ENCODE data around the gene SLC32A1. TPM values are rescaled to one million over a fixed set of nuclear protein-coding genes. Genes with fewer than 3 reads are reported as not detected.

Gene SLC32A1
- polyA plus RNA-seq, 4 donors, result 1.4 to 2.1 (median 1.7) TPM

GRCh38 chr20:38725148-38725901 lies 1.0 kb downstream of the SLC32A1 start:
- no peak for DNase-seq (ENCODE audit: low read depth in 4 of 4, low spot score in 3 of 4)

GRCh38 chr20:38725931-38726803 lies 1.9 kb downstream of the SLC32A1 start:
- DNase-seq (ENCODE audit: low read depth in 4 of 4, low spot score in 3 of 4), result no peak

DNA sequence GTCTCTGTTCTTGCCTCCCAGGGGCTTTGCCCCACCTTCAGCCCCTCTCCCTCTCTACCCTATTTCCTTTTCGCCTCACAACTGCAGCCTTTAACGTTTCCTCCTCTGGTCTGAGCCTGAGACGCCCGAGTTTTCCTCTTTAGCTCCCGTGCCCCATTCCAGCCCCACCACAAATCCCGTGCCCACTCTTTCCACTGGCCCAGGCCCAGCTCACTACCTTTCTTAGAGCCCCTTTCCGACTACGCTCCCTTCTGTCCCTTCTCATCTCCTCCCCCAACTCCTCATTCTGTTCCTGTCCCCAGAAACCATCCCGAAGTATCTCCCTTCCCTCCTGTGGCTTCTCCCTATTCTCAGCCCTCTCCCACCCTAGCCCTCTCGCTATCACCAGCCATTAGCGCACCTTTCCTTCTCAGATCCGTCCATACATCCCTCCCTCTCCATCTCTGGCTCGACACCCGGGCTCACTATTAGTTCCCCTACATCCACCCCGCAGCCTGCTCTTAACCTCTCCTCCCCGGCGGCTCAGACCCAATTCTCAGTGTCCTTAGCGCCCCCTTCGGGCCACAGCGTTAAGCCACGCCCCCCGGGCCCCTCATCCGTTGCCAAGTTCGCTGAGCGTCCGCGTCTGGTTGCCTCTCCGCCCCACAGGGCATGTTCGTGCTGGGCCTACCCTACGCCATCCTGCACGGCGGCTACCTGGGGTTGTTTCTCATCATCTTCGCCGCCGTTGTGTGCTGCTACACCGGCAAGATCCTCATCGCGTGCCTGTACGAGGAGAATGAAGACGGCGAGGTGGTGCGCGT lies 2.7 kb downstream of the SLC32A1 start:
- peak in 1 of 4 donors; percentile 54 for DNase-seq (ENCODE audit: low read depth in 4 of 4, low spot score in 3 of 4)

DNA sequence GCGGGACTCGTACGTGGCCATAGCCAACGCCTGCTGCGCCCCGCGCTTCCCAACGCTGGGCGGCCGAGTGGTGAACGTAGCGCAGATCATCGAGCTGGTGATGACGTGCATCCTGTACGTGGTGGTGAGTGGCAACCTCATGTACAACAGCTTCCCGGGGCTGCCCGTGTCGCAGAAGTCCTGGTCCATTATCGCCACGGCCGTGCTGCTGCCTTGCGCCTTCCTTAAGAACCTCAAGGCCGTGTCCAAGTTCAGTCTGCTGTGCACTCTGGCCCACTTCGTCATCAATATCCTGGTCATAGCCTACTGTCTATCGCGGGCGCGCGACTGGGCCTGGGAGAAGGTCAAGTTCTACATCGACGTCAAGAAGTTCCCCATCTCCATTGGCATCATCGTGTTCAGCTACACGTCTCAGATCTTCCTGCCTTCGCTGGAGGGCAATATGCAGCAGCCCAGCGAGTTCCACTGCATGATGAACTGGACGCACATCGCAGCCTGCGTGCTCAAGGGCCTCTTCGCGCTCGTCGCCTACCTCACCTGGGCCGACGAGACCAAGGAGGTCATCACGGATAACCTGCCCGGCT lies 3.4 kb downstream of the SLC32A1 start:
- DNase-seq (ENCODE audit: low read depth in 4 of 4, low spot score in 3 of 4), result no peak

GRCh38 chr20:38728191-38728781 lies 4.0 kb downstream of the SLC32A1 start:
- DNase-seq (ENCODE audit: low read depth in 4 of 4, low spot score in 3 of 4), result no peak

DNA sequence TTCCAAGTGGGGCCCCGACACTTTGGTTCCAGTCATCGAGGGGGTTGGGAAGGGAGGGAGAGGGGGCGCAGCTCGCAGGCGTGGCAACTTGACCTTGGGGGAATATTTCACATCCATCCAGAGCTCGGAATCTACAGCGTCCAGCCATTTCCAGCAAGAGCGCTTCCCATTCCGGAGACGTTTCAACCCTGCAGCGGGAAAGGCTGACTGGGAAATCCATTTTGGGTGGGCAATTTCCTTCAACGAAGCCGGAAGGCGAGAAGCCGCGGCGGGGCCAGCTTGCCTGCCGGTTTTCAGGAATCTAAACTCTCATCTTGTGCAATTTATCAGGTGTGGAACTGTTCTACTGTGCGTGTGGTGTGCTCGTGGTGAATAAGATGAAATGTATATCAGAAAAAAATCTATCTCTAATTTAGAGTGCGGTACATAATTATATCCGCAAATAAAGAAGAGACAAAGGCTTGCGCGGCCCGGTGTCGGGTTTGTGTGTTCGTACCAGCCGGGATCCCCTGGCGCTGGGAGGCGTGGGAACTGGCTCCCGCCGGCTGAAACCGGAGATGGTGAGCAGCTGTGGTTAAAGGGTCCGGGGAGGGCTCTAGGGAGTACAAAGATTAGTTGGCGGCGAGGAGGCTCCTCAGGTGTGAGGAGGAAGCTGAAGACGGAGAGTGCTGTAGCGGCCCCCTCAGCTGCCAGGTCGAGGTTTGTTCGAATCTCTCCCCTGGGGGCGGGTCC lies 4.8 kb downstream of the SLC32A1 start:
- DNase-seq (ENCODE audit: low read depth in 4 of 4, low spot score in 3 of 4), result no peak

DNA sequence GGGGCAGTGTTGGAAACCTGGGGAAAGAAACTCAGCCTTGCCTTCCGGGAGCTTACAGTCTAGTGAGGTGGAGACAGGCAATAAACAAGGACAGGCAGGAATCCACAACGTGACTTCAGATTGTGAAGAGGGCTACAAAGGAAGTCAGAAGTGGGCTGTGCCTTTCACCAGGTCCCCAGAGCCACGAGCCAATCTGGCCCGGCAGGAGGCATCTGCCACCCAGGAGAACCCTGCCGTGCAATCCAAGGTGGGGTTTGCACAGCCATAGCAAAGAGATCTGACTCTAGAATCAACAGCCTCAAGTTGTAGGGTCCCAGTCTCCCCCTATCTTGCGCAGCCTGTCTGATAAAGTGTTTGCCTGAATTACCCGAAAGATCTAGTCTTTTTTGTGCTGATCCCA lies 5.5 kb downstream of the SLC32A1 start:
- DNase-seq (ENCODE audit: low read depth in 4 of 4, low spot score in 3 of 4), result no peak

DNA sequence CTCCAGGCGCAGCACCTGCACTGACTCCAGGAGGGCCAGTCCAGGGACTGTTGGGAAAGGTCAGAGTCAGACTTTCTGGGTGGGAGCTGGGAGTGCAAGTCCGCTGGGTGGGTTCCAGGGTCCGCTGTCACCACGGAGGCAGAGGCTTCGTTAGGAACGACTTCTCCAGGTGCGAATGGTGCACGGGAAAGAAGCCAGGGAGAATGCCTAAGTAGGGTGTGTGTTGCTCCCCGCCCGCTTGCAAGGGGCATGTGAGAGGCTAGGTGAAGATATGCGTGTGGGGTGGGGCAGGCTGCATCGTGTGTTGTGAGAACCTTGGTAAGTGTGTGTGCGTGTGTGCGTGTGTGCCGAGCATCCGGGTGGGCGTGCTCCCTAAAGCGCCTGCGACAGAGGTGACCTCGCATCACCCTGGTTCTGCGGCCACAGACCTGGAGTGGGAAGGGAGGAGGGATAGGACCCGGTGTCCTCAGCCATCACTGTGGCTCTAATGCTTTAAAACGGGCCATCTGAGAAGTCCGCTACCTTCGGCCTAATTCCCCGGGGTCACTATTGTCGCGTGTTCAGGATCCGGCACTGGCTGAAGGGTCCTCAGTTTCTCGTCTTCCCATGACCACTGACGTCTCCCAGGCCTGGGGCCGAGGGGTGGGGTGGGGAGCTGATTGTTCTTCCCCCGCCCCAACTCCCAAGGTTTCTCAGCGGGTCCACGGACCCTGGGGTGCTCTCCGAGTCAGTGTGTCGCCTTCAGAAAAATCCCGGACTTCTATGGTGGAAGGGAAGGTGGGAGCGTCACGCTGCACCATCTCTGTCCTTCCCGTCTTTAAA lies 6.1 kb downstream of the SLC32A1 start:
- no peak for DNase-seq (ENCODE audit: low read depth in 4 of 4, low spot score in 3 of 4)

DNA sequence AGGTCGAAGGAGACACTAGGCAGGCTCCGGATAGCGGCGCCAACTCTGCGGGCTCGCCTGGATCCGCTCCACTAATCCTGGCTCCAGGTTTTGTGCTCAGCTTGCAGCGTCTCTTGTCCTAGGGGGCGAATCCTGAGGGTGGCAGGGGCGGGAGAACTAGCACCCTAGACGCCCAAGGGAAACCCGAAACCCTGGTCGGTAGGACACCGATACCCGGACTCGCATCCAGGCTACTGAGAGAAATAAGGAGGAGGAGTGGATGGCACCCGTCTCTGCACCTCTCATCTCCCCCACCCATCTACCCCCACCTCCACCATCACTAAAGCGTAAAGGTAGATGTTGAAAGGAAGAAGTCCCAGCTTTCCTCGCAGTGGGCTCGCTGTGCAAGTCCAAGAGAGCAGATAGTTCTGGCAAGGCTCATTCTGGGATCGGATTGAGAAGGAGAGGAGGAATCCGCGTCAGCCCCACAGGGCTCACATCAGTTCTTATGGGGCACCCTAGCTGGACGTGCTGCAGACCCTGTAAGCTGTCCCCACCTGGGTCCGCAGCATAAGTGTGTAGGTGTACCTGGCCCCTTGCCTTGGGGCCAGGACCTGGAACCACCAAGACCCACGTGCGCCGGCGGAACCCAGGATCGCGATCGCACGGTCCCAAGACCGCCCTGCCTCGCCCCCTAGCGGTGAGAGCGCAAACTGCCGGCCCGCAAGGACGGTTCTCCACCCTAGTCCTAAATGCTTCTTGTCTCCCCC lies 6.9 kb downstream of the SLC32A1 start:
- DNase-seq (ENCODE audit: low read depth in 4 of 4, low spot score in 3 of 4), result no peak

GRCh38 chr20:38731738-38732113 lies 7.4 kb downstream of the SLC32A1 start:
- no peak for DNase-seq (ENCODE audit: low read depth in 4 of 4, low spot score in 3 of 4)

- DNase-seq (ENCODE audit: low read depth in 4 of 4, low spot score in 3 of 4), result no peak
These were observed 8.7 kb downstream of the SLC32A1 start for GRCh38 chr20:38732981-38733380.

DNA sequence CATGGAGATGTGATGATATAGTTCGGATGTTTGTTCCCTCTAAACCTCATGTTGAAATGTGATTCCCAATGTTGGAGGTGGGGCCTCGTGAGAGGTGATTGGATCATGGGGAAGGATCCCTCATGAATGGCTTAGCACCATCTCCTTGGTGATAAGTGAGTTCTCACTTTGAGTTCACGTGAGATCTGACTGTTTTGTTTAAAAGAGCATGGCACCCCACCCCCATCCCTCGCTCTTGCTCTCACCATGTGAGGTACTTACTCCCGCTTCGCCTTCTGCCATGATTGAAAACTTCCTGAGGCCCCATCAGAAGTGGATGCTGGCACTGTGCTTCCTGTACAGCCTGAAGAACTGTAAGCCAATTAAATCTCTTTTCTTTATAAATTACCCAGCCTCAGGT lies 10.9 kb downstream of the SLC32A1 start:
- DNase-seq (ENCODE audit: low read depth in 4 of 4, low spot score in 3 of 4), result no peak

GRCh38 chr20:38737887-38738286 lies 13.6 kb downstream of the SLC32A1 start:
- DNase-seq (ENCODE audit: low read depth in 4 of 4, low spot score in 3 of 4), result no peak

- no peak for DNase-seq (ENCODE audit: low read depth in 4 of 4, low spot score in 3 of 4)
These were observed 21.5 kb downstream of the SLC32A1 start for GRCh38 chr20:38745757-38746156.

GRCh38 chr20:38747495-38748096 lies 23.3 kb downstream of the SLC32A1 start:
- no peak for DNase-seq (ENCODE audit: low read depth in 4 of 4, low spot score in 3 of 4)

DNA sequence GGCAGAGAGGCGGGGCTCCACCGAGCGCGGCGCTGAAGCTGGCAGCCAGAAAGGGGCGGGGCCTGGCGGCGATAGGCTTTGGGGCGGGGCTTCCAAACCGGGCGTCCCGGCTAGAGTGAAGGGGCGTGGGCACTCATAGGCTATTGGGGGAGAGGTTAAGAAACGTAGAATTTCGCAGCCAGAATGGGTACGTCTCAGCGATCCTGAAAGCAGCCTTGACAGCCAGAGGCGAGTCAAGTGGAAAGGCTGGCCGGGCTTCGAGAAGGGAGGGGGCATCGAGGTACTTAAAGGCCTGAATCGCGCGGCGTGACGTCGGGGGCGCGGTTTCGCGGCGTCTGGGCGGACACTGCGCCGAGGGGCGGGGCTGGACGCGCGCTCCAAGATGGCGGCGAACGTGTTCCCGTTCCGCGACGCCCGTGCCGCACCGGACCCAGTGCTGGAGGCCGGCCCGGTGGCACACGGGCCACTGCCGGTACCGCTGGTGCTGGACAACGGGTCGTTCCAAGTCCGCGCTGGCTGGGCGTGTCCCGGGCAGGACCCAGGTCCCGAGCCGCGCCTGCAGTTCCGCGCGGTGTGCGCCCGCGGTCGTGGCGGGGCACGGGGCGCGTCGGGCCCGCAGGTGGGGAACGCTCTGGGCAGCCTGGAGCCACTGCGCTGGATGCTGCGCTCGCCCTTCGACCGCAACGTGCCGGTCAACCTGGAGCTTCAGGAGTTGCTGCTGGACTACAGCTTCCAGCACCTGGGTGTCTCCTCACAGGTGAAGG lies 24.0 kb downstream of the SLC32A1 start, which contains the start of gene ACTR5:
Gene ACTR5, plus strand, starts transcription at position 364 of the 764 bp plus-strand sequence. Its CDS starts 19 bp downstream, at position 383.
- DNase-seq (ENCODE audit: low read depth in 4 of 4, low spot score in 3 of 4), result peak; percentile 73 to 92 (median 84)

GRCh38 chr20:38748861-38749149 lies 24.5 kb downstream of the SLC32A1 start:
- no peak for DNase-seq (ENCODE audit: low read depth in 4 of 4, low spot score in 3 of 4)
